ENCODE measurements around the gene PRR5L.

The PRR5L gene

DNA sequence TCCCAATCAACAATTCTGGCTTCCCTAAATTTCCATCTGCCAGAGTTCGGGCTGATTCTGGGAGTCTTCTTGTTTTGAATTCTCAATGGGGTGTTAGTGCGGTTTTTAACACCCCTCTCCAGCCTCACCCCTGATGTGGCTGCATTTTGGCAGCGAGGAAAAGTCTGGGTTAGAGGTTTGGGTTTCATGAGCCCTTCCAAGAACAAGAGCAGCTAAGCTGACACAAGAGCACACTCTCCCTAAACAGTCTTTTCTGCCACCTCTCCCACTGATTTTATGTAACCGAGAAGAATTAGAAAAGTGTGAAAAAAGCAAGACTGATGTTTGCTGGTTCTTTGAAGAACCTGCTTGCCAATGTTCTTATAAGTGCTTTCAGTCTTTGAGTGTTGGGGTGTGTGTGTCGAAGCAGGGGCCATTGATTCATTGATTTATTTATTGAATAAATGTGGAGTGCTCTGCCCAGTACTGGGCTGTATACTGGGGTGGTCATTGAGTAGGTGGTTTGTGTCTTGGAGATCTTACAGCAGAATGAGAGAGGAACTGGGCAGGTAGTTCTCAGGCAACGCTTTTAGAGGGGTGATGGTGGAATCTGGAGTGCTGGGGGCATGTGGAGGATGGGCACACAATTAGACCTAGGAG, 112.5 kb downstream of the PRR5L start:
- H3K23ac ChIP-seq (ENCODE audit: low read length in 2 of 2), result no peak overlapping the region
- peak overlapping the region; percentile 48 to 69 for H3K18ac ChIP-seq (ENCODE audit: low read depth in 1 of 2, low read length in 2 of 2)
- H4K91ac ChIP-seq (ENCODE audit: low read length), result peak overlapping the region; percentile 19
- H3K79me1 ChIP-seq (replicated peaks; ENCODE audit: low read length, poor library complexity, severe bottlenecking), result peaks cover 22% of the 10 kb centered on the region
- H3K4me2 ChIP-seq (ENCODE audit: low read length, poor library complexity, severe bottlenecking), result no peak overlapping the region
- no peak for DNase-seq
- no peak overlapping the region for H2BK15ac ChIP-seq (ENCODE audit: low read depth, poor library complexity, severe bottlenecking)
- no peak overlapping the region for H2AFZ ChIP-seq (ENCODE audit: low read depth, low read length)
- no peak overlapping the region for H3K4me3 ChIP-seq (ENCODE audit: insufficient read depth in 1 of 2, low read depth in 1 of 2, low read length in 2 of 2)
- WGBS, result 95% methylated on average over 6 of the region's 6 CpGs
- peak overlapping the region in 1 of 2 experiments; percentile 28 for H2BK12ac ChIP-seq (ENCODE audit: low read length in 2 of 2)
- H4K8ac ChIP-seq (ENCODE audit: low read length), result peak overlapping the region; percentile 27
- H3K27ac ChIP-seq (ENCODE audit: low read length, poor library complexity, severe bottlenecking), result peak overlapping the region; percentile 29
- no peak overlapping the region for H2BK120ac ChIP-seq (ENCODE audit: low read depth, low read length)
- no peak overlapping the region for H2BK5ac ChIP-seq (ENCODE audit: low read depth, low read length, poor library complexity, severe bottlenecking)
- peaks cover 0 to 4% of the 10 kb centered on the region in 2 experiments for H3K27me3 ChIP-seq (ENCODE audit: control insufficient read depth in 1 of 2, insufficient read depth in 1 of 2, low read length in 2 of 2)
- H3K4ac ChIP-seq (ENCODE audit: low read depth in 1 of 2, low read length in 2 of 2), result no peak overlapping the region
- peaks cover 16% of the 10 kb centered on the region for H3K4me1 ChIP-seq (ENCODE audit: control insufficient read depth, insufficient read depth, low read depth, low read length)
- no peak overlapping the region for H3K9ac ChIP-seq (ENCODE audit: low read length)
- H3K9me3 ChIP-seq (ENCODE audit: control insufficient read depth, low read length), result no peaks in the 10 kb centered on the region
- H2AK5ac ChIP-seq (ENCODE audit: low read length, severe bottlenecking), result no peak overlapping the region
- peaks cover 2 to 33% of the 10 kb centered on the region in 2 experiments for H3K36me3 ChIP-seq (ENCODE audit: control insufficient read depth in 1 of 2, insufficient read depth in 2 of 2, low read depth in 1 of 2, low read length in 2 of 2)
- H3K14ac ChIP-seq (ENCODE audit: low read length in 2 of 2), result no peak overlapping the region

DNA sequence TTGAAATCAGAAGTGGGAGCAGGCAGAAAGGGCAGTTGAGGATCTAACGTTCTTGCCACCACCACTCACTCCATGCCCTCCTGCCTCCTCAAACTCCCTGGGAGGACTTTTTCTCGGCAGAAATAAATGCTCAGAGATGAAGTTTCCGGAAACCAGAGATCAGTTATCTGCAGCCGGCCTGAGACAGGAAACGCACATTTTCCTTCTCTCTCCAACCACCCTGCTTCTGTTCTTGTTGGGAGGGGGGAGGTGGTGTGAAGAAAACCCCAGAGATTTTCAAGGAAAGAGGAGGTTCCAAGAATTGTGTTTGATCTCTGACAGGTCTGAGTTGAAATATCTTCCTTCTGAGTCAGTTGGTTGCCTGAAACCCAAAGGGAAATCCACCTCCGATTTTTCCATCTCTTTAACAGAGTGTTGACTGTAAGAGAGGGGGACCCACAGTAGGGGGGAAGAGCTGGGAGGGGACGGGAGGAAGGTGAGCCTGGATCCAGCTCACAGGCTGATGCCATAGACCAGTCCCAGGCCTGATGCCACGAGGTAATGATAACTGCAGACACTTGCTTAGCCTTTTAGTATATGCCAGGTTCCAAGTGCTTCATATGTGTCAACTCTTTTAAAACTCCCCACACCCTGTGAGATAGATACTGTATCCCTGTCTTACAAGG, 113.2 kb downstream of the PRR5L start:
- no peak overlapping the region for H3K4ac ChIP-seq (ENCODE audit: low read depth in 1 of 2, low read length in 2 of 2)
- peak overlapping the region in 1 of 2 experiments; percentile 94 for H3K18ac ChIP-seq (ENCODE audit: low read depth in 1 of 2, low read length in 2 of 2)
- peak overlapping the region; percentile 85 for H2BK120ac ChIP-seq (ENCODE audit: low read depth, low read length)
- H3K4me3 ChIP-seq (ENCODE audit: insufficient read depth in 1 of 2, low read depth in 1 of 2, low read length in 2 of 2), result no peak overlapping the region
- peak overlapping the region; percentile 34 to 89 for H2BK12ac ChIP-seq (ENCODE audit: low read length in 2 of 2)
- H2AFZ ChIP-seq (ENCODE audit: low read depth, low read length), result no peak overlapping the region
- H3K9me3 ChIP-seq (ENCODE audit: control insufficient read depth, low read length), result no peaks in the 10 kb centered on the region
- peaks cover 22% of the 10 kb centered on the region for H3K79me1 ChIP-seq (replicated peaks; ENCODE audit: low read length, poor library complexity, severe bottlenecking)
- DNase-seq, result peak; percentile 60
- no peak overlapping the region for H3K23ac ChIP-seq (ENCODE audit: low read length in 2 of 2)
- no peak overlapping the region for H2BK15ac ChIP-seq (ENCODE audit: low read depth, poor library complexity, severe bottlenecking)
- H2BK5ac ChIP-seq (ENCODE audit: low read depth, low read length, poor library complexity, severe bottlenecking), result no peak overlapping the region
- peak overlapping the region; percentile 93 for H4K91ac ChIP-seq (ENCODE audit: low read length)
- peak overlapping the region; percentile 29 for H3K27ac ChIP-seq (ENCODE audit: low read length, poor library complexity, severe bottlenecking)
- H3K4me2 ChIP-seq (ENCODE audit: low read length, poor library complexity, severe bottlenecking), result no peak overlapping the region
- H3K14ac ChIP-seq (ENCODE audit: low read length in 2 of 2), result no peak overlapping the region
- H3K36me3 ChIP-seq (ENCODE audit: control insufficient read depth in 1 of 2, insufficient read depth in 2 of 2, low read depth in 1 of 2, low read length in 2 of 2), result peaks cover 2 to 28% of the 10 kb centered on the region in 2 experiments
- no peak overlapping the region for H2AK5ac ChIP-seq (ENCODE audit: low read length, severe bottlenecking)
- no peak overlapping the region for H3K9ac ChIP-seq (ENCODE audit: low read length)
- H4K8ac ChIP-seq (ENCODE audit: low read length), result peak overlapping the region; percentile 90
- peaks cover 0 to 4% of the 10 kb centered on the region in 2 experiments for H3K27me3 ChIP-seq (ENCODE audit: control insufficient read depth in 1 of 2, insufficient read depth in 1 of 2, low read length in 2 of 2)
- 38% methylated on average over 4 of the region's 8 CpGs for WGBS
- peaks cover 13% of the 10 kb centered on the region for H3K4me1 ChIP-seq (ENCODE audit: control insufficient read depth, insufficient read depth, low read depth, low read length)

GRCh38 chr11:36411202-36411640, 115.1 kb downstream of the PRR5L start:
- peak overlapping the region; percentile 49 to 82 for H2BK12ac ChIP-seq (ENCODE audit: low read length in 2 of 2)

GRCh38 chr11:36412781-36413383, 116.8 kb downstream of the PRR5L start:
- H3K23ac ChIP-seq (ENCODE audit: low read length in 2 of 2), result no peak overlapping the region
- H2AFZ ChIP-seq (ENCODE audit: low read depth, low read length), result no peak overlapping the region
- peak overlapping the region; percentile 9 for H2AK5ac ChIP-seq (ENCODE audit: low read length, severe bottlenecking)
- DNase-seq, result peak; percentile 85
- H3K9me3 ChIP-seq (ENCODE audit: control insufficient read depth, low read length), result no peaks in the 10 kb centered on the region
- H3K27ac ChIP-seq (ENCODE audit: low read length, poor library complexity, severe bottlenecking), result peak overlapping the region; percentile 37
- no peak overlapping the region for H2BK5ac ChIP-seq (ENCODE audit: low read depth, low read length, poor library complexity, severe bottlenecking)
- H3K14ac ChIP-seq (ENCODE audit: low read length in 2 of 2), result no peak overlapping the region
- H4K91ac ChIP-seq (ENCODE audit: low read length), result peak overlapping the region; percentile 64
- peak overlapping the region in 1 of 2 experiments; percentile 91 for H2BK12ac ChIP-seq (ENCODE audit: low read length in 2 of 2)
- H3K9ac ChIP-seq (ENCODE audit: low read length), result no peak overlapping the region
- no peak overlapping the region for H4K8ac ChIP-seq (ENCODE audit: low read length)
- H3K18ac ChIP-seq (ENCODE audit: low read depth in 1 of 2, low read length in 2 of 2), result no peak overlapping the region
- no CpG with 5 or more reads among the region's 2 CpGs for WGBS
- H3K4me2 ChIP-seq (ENCODE audit: low read length, poor library complexity, severe bottlenecking), result no peak overlapping the region
- H3K4me3 ChIP-seq (ENCODE audit: insufficient read depth in 1 of 2, low read depth in 1 of 2, low read length in 2 of 2), result no peak overlapping the region
- peaks cover 0 to 30% of the 10 kb centered on the region in 2 experiments for H3K36me3 ChIP-seq (ENCODE audit: control insufficient read depth in 1 of 2, insufficient read depth in 2 of 2, low read depth in 1 of 2, low read length in 2 of 2)
- H2BK15ac ChIP-seq (ENCODE audit: low read depth, poor library complexity, severe bottlenecking), result peak overlapping the region; percentile 65
- peaks cover 0 to 4% of the 10 kb centered on the region in 2 experiments for H3K27me3 ChIP-seq (ENCODE audit: control insufficient read depth in 1 of 2, insufficient read depth in 1 of 2, low read length in 2 of 2)
- H3K4me1 ChIP-seq (ENCODE audit: control insufficient read depth, insufficient read depth, low read depth, low read length), result peaks cover 13% of the 10 kb centered on the region
- no peak overlapping the region for H2BK120ac ChIP-seq (ENCODE audit: low read depth, low read length)
- H3K79me1 ChIP-seq (replicated peaks; ENCODE audit: low read length, poor library complexity, severe bottlenecking), result peaks cover 30% of the 10 kb centered on the region
- H3K4ac ChIP-seq (ENCODE audit: low read depth in 1 of 2, low read length in 2 of 2), result no peak overlapping the region

More at GRCh38 chr11:36411202-36411640, 115.1 kb downstream of the PRR5L start:
- Histone ChIP-seq H3K14ac (ENCODE audit: low read length in 2 of 2) (no peak overlapping the region), H2AFZ (ENCODE audit: low read depth, low read length) (no peak overlapping the region), H3K4me3 (ENCODE audit: insufficient read depth in 1 of 2, low read depth in 1 of 2, low read length in 2 of 2) (no peak overlapping the region), H3K9ac (ENCODE audit: low read length) (no peak overlapping the region), H3K4ac (ENCODE audit: low read depth in 1 of 2, low read length in 2 of 2) (peak overlapping the region in 1 of 2 experiments; percentile 39), H2BK120ac (ENCODE audit: low read depth, low read length) (no peak overlapping the region), H3K9me3 (ENCODE audit: control insufficient read depth, low read length) (no peaks in the 10 kb centered on the region), H3K18ac (ENCODE audit: low read depth in 1 of 2, low read length in 2 of 2) (peak overlapping the region; percentile 54 to 73), H2BK15ac (ENCODE audit: low read depth, poor library complexity, severe bottlenecking) (no peak overlapping the region), H4K91ac (ENCODE audit: low read length) (no peak overlapping the region), H3K27me3 (ENCODE audit: control insufficient read depth in 1 of 2, insufficient read depth in 1 of 2, low read length in 2 of 2) (peaks cover 0 to 4% of the 10 kb centered on the region in 2 experiments), H3K4me2 (ENCODE audit: low read length, poor library complexity, severe bottlenecking) (no peak overlapping the region), H4K8ac (ENCODE audit: low read length) (peak overlapping the region; percentile 38), H3K36me3 (ENCODE audit: control insufficient read depth in 1 of 2, insufficient read depth in 2 of 2, low read depth in 1 of 2, low read length in 2 of 2) (peaks cover 2 to 27% of the 10 kb centered on the region in 2 experiments), H2BK5ac (ENCODE audit: low read depth, low read length, poor library complexity, severe bottlenecking) (no peak overlapping the region), H3K79me1 (replicated peaks; ENCODE audit: low read length, poor library complexity, severe bottlenecking) (peaks cover 26% of the 10 kb centered on the region), H3K4me1 (ENCODE audit: control insufficient read depth, insufficient read depth, low read depth, low read length) (peaks cover 13% of the 10 kb centered on the region), H2AK5ac (ENCODE audit: low read length, severe bottlenecking) (peak overlapping the region; percentile 27), H3K23ac (ENCODE audit: low read length in 2 of 2) (no peak overlapping the region), H3K27ac (ENCODE audit: low read length, poor library complexity, severe bottlenecking) (peak overlapping the region; percentile 37)
- WGBS, result 53% methylated on average over 5 of the region's 9 CpGs
- no peak for DNase-seq

Measured in mesenchymal stem cell (in vitro differentiated cells and primary cell).